GM18868 (cell line): Measurements from ENCODE around the gene TUBA3D.
A peak's percentile ranks its signal among the peaks of the same experiment; 100 is the strongest.
"Not testable (repeated sequence)": the region's sequence is repeated elsewhere in the genome, so short reads cannot be mapped to it uniquely, and the experiment has no call there.

ENCODE experiments used
- ATAC-seq: cut with Tn5 transposase; IDR thresholded peaks from one replicate; pipeline ENCODE4 v1.9.1; 2021; ENCODE audit warnings: mild to moderate bottlenecking, moderate library complexity; ENCODE audit not compliant: unreplicated experiment

The TUBA3D gene

DNA sequence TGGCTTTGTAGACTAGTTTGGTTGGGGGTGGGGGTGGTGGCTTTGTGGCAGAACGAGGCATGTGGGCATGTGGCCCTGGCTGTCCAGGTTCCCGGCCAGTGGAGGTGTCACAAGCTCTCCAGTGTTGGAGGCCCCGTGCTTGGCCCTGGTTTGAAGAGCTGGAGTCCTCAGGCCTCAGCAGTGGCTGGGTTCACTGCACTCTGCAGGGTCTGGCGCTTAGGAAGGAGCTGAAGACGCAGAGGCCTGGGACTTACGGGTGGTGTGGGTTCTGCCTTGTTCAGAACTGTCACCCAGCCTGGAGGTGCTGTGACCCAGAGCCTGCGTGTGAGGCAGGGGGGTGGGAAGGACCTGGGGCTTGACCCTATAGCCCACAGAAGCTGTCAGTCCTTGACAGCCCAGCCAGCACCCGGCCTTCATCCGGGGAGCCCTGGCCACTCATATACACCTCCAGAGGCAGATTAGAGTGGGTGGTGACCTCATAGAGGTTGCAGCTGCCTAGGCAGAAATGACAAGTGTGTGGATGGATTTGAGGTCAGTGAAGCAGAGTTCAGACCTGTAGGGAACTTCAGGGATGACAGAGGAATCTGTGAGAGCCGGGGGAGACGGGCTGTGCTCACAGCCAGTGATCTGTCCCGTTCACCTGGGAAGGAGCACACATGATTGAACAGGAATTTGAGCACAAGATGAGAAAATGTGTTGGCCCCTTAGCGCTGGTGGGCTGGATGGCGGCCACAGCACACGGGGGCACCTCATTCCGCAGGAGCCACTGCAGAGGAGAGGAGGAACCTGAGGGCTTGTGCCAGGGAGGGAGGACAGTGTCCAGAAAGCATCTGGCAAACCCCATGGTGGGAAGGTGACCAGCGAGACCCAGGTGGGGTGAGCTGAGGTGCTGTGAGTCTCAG is 36.3 kb downstream of the TUBA3D start:
- ATAC-seq = not testable (repeated sequence)

DNA sequence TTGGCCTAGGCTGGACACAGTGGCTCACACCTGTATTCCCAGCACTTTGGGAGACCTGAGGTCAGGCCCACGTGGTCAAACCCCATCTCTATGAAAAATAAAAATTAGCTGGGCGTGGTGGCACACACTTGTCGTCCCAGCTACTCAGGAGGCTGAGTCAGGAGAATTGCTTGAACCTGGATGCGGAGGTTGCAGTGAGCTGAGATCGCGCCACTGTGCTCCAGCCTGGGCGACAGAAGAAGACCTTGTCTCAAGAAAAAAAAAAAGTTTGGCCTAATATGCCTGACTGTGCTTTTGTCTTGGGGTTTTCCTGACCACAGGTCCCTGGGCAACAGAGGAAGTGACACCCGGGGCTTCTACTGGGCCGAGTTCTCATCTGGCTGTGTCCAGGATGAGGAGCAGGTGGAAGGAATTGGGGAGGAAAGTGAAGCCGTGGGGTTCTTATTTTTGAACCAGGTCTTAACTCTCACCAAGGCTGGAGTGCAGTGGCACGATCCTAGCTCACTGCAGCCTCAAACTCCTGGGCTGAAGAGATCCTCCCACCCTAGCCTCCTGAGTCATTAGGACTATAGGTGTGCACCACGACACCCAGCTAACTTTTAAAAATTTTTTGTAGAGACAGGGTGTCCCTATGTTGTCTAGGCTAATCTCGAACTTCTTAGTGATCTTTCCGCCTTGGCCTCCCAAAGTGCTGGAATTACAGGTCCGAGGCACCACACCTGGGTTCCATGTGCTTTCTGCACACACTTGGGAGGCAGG is 38.7 kb downstream of the TUBA3D start:
- ATAC-seq = peak; percentile 81

DNA sequence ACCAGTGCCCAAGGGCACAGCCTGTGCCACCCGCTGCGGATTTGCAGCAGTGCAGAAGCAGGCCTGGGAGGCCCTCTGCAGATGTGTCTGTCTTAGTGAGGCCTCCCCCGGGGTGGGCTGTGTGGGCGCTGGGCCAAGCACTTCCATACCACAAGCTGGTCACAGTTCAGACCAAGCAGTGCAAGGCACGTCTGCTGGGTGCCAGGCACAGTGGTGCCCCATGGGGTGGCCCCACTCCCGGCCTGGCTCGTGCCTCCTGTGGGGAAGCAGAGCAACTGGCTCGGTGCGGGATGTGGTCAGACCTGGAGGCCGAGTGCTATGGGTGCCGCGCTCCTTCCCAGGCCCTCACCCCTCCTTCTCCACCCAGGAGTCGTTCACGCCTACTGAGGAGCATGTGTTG is 39.3 kb downstream of the TUBA3D start:
- not testable (repeated sequence) for ATAC-seq

DNA sequence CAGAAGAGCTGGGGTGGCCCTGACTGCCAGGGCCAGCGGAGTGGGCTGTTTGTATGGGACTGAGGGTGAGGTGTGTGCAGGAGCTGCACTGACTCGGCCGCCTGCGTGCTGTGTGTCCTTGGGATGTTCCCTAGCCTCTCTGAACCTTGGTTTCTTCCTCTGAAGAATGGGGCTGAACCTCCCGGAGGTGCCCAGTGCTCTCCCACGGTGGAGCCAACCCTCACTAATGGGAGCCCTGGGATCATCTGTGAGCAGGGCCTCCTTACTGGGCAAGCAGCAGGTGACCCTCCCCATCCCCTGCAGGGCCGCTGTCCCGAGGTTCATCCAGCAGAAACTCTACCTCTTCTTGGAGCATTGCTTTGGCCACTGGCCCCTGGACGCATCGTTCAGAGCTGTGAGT is 40.1 kb downstream of the TUBA3D start:
- ATAC-seq = no peak

DNA sequence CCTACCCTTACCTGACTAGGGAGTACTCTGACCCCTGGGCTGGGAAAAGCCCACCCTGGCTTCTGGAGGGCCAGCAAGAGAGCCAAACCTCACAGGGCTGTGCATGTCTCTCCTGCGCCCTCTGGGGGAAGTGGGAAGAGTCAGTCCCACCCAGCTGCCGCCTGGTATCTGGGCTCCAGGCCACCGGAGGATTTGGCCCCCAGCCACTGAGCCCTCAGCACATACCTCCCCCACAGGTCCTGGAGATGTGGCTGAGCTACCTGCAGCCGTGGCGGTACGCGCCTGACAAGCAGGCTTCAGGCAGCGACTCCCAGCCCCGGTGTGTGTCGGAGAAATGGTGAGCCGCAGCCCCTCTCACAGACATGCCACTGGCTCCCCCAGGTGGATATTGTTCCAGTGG is 40.7 kb downstream of the TUBA3D start:
- ATAC-seq = not testable (repeated sequence)

DNA sequence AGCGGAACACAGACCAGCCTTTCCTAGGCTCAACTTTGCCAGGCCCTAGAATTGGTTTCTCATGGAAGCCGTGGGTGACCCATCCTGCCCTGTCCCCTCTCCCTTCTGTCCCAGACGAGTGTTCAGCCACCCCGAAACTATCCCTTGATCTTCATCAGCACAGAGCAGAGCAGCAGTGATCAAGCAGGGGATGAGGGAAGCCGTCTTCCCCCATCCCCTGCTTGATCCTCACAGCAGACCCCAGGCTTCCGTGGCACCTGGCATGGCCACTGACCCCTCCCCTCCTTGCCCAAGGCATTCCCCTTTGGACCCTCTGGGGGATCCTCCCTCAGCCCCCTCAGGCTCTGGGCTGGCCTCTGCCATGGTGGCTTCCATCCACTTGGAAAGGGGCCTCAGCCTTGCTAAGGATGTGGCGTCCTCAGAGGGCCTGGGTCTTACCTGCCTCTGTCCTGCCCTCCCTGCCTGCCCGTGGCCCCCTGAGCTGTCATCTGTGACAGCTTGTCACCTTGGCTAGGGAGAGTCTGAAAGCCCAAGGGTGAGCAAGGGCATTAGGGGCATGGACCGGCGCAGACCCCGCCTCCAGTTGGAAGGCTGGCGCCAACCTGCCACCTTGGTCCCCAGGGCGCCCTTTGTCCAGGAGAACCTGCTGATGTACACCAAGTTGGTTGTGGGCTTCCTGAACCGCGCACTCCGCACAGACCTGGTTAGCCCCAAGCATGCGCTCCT is 41.4 kb downstream of the TUBA3D start:
- ATAC-seq = no peak

DNA sequence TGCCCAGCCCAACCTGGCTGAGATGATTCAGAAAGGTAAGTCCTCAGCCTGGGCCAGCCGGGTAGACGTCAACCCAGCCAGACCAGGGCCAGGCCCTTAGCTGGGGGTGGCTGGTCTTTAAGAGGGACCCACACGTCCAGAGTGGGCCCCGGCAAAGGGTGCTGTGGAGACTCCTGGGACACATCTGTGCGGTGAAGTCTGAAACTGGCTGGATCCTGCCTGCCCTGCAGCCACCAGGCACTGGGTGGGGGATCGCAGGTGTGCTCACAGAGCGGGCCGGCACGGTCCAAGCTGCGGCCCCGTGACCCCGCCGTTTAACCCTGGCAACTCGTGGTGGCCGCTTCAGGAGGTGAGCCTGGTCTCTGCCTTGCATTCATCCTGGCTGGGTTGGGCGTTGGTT is 41.9 kb downstream of the TUBA3D start:
- ATAC-seq = not testable (repeated sequence)

DNA sequence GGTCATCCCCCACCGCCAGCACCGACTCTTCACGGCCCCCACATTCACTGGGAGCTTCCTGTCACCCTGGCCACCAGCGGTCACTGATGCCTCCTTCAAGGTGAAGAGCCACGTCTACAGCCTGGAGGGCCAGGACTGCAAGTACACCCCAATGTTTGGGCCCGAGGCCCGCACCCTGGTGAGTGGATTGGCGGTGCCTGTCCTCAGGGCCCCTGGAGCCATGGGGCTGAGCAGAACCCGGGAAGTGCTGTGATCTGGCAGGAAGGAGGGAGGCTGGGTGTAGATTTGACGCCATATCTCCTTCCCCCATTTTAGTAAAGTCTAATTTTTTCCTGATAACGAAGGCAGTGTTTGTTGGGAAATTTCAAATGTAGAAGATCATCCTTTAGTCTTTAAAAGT is 42.6 kb downstream of the TUBA3D start:
- ATAC-seq = not testable (repeated sequence)

DNA sequence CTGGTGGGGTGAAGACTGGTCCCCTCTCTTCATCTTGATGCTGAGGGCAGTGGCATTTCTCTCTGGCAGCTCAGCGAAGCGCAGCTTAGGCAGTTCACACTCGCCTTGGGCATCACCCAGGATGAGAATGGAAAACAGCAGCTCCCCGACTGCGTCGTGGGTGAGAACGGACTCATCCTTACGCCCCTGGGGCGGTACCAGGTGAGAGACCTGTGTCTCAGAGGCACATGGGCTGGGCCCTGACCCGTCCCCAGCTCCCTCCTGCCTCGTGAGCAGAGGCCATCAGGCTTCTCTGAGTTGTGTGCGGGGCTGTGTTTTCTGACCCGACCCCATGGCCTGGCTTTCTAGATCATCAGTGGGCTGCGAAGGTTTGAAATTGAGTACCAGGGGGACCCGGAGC is 43.5 kb downstream of the TUBA3D start:
- ATAC-seq = no peak

DNA sequence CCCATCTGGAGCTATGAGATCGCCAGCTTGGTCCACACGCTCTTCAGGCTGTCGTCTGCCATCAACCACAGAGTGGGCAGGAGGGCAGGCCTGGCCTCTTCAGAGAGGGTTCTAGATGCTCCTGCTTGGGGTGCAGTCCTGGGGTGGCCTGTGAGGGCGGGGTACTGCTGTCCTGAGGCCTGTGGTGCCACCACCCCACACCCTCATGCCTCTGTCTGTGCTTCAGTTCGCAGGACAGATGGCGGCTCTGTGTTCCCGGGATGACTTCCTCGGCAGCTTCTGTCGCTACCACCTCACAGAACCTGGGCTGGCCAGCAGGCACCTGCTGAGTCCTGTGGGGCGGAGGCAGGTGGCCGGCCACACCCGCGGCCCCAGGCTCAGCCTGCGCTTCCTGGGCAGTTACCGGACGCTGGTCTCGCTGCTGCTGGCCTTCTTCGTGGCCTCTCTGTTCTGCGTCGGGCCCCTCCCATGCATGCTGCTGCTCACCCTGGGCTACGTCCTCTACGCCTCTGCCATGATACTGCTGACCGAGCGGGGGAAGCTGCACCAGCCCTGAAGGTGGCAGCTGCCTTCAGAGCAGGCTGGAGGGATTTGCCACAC is 44.1 kb downstream of the TUBA3D start:
- not testable (repeated sequence) for ATAC-seq

DNA sequence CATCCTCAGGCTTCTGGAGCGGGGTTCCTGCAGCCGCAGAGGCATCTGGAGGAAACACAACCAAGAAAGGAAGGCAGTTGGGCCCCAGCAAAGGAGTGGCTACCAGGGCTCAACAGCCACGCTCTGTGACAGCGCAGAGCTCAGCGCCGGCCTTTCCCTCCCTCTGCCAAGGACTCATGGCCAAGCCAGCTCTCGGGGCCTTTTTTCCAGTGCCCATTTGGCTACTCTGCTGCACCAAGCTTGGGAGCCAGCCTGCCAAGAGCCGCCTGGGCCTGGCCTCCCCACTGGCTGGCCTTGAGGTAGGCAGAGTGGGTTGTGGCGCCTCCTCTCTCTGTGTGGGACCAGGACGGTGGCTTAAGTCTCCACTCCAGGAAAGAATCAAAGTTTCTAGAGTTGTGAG is 44.6 kb downstream of the TUBA3D start:
- ATAC-seq = no peak

DNA sequence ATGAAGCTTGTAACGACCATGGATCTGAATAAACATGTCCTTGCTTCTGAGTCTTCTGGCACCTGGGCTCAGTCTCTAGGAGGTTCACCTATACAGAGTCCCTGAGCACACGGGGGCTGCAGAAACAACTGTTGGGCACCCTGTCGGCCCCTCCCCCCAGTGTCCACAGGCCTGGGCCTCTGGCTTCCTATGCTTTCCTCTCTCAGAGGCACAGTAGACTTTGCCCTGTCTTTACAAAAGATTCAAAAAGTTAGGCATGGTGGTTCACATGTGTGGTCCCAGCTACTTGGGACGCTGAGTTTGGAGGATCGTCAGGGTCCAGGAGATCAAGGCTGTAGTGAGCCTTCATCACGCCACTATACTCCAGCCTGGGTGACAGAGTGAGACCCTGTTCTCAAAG is 45.6 kb downstream of the TUBA3D start:
- ATAC-seq = not testable (repeated sequence)

DNA sequence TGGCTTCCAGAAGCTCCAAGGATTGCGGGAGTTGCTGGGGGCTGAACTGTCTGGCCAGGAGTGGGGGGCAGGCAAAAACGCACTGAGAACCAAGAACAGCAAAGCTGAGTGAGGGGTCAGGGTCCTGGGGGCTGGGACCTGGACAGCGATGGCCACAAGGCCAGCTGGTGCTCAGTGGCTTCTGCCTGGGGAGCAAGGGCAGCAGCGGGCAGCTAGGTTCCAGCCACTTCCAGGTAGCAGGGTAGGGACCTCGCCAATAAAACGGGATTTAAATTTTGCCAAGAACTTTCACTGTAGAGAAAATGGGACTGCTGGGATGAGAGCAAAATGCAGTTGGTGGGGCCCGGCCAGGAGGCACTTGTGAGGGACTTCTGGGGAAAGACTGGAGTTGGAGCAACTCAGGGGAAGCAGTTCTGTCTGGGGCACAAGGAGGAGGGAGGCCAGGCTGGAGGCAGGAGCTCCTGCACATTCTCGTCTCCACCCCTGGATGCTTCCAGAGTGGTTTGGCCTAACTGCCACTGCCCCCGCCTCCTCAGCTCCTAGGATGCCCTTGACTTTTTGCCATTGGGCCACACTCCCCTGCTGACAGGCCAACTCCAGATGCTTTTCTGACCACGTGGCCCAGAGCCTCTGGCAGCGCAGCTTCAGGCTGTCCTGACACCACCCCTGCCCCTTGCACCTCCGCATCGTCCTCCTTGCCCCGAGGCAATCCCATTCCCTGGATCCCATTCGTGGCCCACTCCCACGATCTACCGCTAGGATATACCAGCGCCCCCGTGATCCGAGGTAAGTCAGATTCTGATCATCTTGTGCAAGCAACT is 46.3 kb downstream of the TUBA3D start:
- no peak for ATAC-seq

DNA sequence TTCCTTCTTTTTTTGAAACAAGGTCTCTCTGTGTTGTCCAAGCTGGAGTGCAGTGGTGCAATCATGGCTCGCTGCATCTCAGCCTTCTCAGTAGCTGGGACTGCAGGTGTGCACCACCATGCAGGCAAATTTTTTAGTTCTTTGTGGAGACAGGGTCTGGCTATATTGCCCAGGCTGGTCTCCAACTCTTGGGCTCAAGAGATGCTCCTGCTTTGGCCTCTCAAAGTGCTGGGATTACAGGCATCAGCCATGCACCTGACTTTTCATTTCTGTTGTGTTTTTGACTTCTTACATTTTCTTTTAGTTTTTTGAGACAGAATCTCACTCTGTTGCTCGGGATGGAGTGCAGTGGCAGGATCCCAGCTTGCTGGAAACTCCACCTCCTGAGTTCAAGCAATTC is 49.3 kb downstream of the TUBA3D start:
- not testable (repeated sequence) for ATAC-seq

DNA sequence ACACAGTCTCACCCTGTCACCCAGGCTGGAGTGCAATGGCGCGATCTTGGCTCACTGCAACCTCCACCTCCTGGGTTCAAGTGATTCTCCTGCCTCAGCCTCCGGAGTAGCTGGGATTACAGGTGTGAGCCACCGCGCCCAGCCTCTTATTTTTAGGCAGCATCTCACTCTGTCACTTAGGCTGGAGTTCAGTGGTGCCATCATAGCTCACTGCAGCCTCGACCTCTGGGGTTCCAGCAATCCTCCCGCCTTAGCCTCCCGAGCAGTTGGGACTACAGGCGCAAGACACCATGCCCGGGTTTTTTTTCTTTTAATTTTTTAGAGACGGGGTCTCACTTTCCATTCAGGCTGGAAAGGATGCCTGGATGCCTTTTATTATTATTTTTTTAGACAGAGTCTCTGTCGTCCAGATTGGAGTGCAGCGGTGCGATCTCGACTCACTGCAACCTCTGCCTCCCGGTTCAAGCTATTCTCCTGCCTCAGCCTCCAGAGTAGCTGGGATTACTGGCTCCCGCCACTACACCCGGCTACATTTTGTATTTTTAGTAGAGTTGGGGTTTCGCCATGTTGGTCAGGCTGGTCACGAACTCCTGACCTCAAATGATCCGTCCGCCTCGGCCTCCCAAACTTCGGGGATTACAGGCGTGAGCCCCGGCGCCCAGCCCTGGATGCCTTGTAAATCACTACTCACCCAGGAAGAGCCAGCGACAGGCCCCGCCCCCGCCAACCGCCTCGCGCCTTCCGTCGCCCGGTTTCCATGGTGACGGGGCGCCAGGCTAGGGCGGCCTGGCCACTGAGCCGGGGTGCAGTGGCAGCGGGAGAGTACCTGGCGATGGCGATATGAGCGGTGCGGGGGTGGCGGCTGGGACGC is 51.4 kb downstream of the TUBA3D start, which contains the start of gene CCDC74A:
Gene CCDC74A, plus strand, starts transcription at position 758 of the 871 bp plus-strand sequence. Its CDS starts 83 bp downstream, at position 841.
- ATAC-seq = peak; percentile 84

DNA sequence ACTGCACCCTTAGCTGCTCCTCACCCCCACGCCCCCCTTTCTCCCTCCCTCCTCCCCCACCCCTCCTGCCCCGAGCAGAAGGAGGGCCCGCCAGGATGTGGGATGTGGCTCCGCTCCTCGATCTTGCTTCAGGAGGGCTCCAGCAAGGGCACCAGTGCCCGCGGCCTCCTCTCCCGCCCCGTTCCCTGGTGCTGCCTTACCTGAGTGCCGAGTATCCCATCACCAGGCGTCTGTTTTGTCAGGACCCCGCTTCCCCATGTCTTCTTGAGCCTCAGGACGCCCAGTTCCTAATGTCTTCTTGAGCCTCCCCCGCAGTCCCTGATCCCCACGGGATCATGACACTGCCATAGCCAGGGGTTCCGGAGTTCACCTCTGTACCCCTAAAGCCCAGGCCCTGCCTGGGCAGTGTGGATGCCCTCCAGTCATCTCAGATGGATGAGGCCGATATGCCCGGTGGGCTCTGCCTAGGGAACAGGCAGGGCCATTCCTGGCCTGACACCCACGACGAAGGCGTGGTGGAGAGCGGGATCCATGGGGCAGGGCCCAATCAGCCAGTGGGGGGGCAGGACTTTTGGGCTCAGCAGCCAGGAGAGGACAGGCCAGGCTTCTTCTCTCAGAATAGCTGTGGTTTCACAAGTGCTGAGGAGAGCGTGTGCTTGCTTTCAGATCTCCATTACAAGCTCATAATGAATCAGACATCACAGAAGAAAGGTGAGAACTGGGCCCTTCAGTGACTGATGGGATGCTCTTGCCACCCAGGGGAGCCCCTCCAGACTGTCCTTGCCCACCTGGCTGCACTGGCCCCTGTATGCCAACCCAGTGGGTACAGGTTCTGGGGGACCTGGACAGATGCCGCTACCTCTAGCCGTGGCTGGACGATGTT is 53.3 kb downstream of the TUBA3D start:
- ATAC-seq = peak; percentile 68

DNA sequence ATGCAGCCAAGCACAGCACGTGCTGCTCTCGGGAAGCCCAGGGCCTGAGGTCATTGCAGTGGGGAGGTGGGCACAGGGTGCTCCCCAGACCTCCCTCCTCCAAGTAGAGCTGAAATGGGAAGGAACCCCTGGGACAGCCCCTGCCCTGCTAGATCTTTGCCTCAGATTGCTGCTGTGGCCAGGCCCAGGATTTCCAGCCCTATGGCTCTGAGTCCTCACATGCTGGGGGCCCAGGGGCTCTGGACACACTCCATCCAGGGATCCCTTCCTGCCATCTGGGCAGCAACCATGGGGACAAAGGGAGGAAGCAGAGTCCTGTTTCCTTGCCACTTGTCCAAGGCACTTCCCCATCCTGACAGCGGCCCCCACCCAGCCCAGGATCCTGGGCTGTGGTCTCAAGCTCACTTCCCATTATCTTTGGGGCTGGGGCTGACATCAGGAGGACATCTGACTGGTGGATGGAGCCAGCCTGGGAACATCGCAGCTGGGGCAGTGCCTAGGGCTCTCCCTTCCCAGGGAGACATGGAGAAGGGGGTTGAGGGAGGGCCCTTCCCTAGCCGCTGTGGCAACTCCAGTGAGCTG is 54.0 kb downstream of the TUBA3D start:
- not testable (repeated sequence) for ATAC-seq
